NCI-H748 (cell line): ENCODE results near the gene ZNF710.

Source experiments
- DNase-seq: peaks from one replicate; lab custom pipeline; 2025; ENCODE audit not compliant: unreplicated experiment; lab: John Stamatoyannopoulos, UW

Gene ZNF710

DNA sequence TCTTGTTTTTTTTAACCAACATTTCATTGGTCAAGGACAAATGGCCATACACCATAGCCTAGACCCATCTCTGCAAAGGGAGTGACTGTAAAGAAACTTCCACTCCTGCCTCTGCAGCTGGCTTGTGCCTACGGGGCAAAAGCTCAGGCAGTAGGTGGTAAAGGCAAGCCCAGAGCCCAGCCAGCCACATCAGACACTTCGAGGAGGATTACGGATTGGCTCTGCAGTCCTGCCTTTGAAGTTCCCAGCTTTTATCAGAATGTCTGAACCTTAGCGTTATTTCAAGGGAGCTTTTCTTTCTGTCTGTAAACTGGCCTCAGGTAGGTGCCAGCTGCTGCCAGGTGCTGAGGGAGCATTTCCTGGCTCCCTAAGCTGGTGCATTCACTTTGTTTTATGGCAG, 15.6 kb downstream of the ZNF710 start:
- no peak for DNase-seq

GRCh38 chr15:90018216-90018831, 17.2 kb downstream of the ZNF710 start:
- DNase-seq, result no peak

- no peak for DNase-seq
These were observed 18.5 kb downstream of the ZNF710 start for GRCh38 chr15:90019611-90020010.

DNA sequence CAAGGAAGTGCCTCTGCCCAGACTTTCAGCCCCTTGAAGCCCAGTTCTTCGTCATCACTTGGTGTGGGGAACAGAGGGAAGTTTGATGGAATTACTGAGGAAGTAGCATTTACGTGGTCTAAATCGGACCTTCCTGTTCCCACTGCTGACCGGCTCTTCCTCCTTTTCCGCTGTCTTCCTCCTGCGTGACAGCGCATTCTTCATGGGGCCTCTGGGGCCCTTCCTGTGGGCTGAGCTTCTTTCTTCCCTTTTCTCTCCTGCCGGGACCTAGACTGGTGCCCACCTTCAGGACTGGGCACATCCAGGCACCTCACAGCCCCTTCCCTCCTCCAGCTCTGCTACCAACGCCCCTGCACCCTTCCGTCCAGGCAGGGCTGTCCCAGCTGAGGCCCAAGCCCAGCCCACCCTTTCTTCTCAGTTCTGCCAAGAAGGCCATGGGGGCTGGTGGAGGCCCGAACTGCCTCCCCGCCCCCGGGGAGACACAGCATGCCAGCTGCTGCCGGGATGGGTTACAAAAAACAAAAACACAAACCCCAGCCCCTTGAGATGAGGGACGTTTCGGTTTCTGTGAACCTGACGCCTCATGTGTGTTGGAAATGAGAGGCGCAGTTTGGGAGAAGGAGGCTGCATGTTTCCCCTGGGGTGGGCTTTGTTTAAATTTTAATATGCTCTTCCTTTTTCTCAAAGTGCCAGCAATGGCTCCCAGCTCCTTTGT, 19.1 kb downstream of the ZNF710 start:
- DNase-seq, result no peak

DNA sequence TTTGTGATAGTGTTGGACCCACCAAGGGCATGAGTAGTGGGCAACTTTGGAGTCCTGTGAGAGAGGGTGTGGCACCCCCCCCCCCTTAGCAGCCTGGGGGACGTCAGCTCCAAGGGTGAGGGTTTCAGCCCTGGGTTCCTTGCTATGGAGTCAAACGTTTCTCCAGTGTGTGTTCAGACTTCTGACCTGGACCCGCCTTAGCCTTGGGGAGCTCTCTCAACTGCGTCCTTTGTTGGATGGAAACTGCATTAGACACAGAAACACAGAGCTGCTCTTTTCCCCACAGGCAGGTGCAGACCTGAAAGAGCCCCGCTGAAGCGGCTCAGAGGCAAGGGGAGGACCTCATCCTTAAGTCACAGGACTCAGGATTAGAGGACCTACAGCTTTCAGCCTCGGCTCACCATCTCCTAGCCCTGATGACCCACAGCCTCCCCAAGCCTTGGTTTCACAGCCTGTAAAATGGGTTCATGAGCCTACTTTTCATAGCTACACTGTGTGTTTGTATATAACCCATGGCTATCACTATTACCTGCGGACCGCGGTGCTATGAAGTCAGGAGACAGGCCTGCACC, 19.9 kb downstream of the ZNF710 start:
- no peak for DNase-seq

DNA sequence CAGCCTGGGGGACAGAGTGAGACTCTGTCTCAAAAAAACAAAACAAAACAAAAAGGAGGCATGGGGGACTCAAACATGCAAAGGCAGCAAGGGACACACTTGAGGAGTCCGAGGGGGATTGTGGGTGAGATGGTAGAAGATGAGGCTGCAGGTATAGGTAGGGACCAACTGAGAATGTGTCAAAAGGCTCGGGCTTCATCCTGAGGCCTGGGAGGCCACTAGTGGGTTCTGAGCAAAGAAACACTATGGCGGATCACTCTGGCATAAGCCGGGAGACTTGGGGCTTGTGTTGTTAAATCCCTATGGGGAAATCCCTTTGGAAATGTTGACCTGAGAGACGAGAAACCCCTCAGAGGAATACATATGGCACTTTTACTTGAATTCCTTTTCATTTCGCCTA, 21.2 kb downstream of the ZNF710 start:
- DNase-seq, result no peak

GRCh38 chr15:90022905-90023700, 22.0 kb downstream of the ZNF710 start:
- DNase-seq, result no peak

DNA sequence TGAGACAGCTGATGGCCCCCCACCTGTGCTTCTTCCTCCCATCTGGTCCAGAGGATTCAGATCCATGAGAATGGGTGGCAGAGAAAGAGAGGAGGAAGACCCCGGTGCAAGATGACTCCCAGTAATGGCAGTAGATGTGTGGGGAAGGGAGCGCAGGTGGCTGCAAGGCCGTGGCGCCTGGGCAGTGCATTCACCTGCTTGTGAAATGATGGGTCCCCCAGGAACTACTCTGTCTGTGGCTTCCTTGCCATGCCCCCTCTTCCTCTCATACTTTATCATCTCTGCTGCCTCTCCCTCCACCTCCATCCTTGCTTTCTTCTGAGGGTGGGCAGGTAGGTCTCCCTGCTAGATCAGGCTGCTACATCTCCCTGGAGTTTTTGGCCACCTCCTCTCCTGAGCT, 23.3 kb downstream of the ZNF710 start:
- no peak for DNase-seq

- DNase-seq, result no peak
These were observed 24.4 kb downstream of the ZNF710 start for GRCh38 chr15:90025489-90026033.

- DNase-seq, result no peak
These were observed 27.3 kb downstream of the ZNF710 start for GRCh38 chr15:90028376-90028944.

- DNase-seq, result peak; percentile 15
These were observed 27.9 kb downstream of the ZNF710 start for GRCh38 chr15:90029024-90029423.

- no peak for DNase-seq
These were observed 29.3 kb downstream of the ZNF710 start for GRCh38 chr15:90030376-90030775.

DNA sequence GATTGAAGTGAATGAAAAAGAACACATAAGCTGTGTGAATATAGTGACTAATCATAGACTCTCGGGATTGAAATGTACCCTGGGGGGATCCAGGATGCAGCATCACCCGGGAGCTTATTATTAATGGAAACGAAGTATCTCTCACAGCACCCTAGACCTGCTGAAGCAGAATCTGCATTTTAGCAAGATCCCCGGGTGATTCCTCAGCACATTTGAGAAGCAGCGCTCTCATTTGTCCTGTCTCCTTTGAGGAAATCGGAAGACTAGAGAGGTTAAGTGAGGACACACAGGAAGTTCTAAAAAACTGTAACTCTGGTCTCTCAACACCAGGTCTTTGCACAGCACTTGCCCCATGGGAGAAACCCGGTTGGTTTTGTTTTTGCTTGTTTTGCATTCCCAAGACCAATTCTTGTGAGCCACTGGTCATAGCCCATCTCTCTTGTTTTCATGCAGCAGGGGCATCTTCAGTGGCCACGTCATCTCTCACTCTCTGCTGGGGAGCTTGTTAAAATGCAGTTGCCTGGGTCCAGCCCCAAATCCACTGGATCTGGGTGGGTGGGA, 30.2 kb downstream of the ZNF710 start:
- DNase-seq, result no peak

- DNase-seq, result no peak
These were observed 31.9 kb downstream of the ZNF710 start for GRCh38 chr15:90033006-90033405.

DNA sequence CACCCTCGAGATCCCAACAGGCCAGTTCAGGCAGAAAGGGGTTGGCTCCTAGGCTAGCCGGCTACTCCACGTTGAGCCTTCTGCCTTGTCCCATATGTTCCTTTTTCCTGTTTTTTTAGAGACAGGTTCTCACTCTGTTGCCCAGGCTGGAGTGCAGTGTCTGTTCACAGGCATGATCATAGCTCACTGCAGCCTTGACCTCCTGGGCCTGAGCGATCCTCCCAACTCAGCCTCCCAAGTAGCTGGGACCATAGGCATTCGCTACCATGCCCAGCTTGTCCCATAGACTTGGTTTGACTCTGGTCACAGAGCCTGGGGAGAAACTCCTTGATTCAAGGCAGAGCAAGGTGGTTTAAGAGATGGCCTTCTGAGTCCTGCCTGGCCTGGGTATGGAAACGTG, 32.3 kb downstream of the ZNF710 start:
- no peak for DNase-seq

DNA sequence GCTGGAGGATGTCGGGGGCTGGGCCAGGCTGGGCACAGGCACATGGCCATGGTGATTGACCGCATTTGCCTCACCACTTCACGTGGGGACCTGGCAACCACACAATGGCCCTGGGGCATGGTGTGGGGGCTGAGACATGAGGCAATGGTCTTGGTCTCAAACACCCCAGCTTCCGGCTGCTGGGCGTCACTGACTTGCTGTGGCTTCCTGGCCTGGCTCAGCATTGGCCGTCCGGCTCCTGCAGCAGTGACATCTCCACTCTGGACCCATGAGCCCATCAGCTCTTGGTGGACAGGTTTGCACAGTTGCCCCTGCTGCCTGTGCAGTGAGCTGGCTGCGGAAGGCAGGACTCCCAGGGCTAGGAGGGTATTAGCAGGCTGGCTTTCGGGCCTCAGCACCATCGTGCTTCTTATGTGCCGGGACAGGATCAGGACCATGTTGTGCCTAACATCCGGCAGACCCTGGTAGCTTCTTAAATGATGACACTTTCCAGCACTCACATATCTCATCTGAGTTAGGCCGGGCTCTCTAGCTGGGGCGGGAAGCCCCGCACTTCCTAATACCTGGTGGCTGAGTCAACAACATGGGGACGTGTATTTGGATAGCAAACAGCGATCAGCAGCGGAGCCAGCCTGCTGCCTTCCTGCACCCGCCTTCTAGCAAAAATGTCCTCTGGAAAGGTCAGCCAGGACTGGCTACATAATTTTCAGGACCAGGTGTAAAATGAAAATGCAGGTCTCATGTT, 34.1 kb downstream of the ZNF710 start:
- peak; percentile 83 for DNase-seq

DNA sequence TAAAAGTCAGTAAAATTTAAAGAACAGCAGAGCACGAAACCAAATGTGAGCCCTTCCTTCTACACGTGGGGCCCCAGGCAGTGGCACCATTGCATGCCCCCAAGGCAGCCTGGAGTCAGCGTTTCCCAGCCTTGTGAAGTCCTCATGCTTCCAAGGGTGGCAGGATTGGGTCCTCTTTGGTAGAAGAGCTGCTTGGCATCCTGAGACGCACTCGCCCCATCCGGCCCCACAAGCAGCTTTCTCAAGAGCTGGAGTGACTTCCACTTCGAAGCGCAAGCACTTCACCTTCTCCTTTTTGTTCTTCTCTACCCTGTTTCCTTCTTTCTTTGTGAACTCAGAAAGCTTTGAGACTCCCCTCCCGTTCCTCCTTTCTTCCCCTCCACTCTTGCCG, 34.7 kb downstream of the ZNF710 start:
- no peak for DNase-seq

GRCh38 chr15:90036343-90036742, 35.2 kb downstream of the ZNF710 start:
- no peak for DNase-seq

DNA sequence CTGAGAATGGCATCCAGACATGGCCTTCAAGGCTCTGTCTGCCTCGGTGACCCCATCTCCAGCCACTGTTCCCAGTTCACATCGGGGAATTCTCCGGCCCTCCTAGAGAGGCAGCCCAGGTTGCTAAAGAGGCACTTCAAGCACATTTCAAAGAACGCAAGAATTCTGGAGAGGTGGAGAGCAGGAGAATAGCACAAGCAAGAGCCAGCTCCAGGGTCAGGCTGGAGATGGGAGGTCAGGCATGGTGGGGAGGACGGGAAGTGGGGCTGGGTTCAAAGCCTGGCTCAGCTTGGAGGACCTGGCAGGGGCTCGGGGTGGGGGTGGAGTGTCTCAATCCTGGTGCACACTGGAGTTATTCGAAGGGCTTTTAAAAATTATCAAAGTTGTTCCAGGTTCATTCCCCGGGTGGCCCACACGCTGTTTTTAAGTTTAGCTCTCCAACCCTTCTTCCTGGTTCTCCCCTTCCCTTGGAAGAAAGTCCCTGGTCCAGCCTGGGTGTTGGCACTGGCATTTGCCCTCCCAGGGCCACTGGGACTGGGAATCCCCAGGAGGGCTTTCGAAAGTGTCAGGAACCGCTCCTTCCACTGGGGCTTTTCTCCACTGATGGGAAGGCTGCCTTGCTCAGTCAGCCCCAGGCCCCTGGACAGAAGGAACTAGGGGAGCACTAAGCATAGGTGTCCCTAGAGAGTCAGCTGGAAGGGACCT, 35.8 kb downstream of the ZNF710 start:
- no peak for DNase-seq

DNA sequence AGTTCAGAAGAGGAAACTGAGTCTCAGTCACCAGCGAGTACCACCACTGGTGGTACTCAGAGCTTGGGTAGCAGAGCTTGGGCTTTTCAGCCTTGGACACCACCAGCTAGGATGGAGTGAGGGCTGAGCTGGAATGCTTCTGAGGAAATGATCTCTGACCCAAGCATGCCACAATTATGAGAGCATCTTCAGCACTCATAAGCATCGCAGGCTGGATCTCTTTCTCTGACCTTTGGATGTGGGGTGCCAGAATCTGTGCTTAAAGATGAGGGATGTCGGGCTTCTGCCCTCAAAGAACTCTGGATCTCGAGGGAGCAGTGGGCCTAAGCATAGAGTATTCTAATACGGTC, 36.4 kb downstream of the ZNF710 start:
- no peak for DNase-seq
